Measurements from ENCODE around the gene KLC1. TPM values are rescaled to one million over a fixed set of nuclear protein-coding genes. Genes with fewer than 3 reads are reported as not detected.

Gene KLC1
- polyA plus RNA-seq, 1 donor = 118 TPM

- DNase-seq = no peak
Measured at GRCh38 chr14:103723748-103724081, 94.7 kb downstream of the KLC1 start.

GRCh38 chr14:103724116-103724515, 95.1 kb downstream of the KLC1 start:
- no peak for DNase-seq

GRCh38 chr14:103725001-103725682, 96.1 kb downstream of the KLC1 start:
- DNase-seq = no peak

GRCh38 chr14:103725739-103726395, 96.9 kb downstream of the KLC1 start:
- no peak for DNase-seq

GRCh38 chr14:103726474-103726873, 97.5 kb downstream of the KLC1 start:
- DNase-seq = no peak

GRCh38 chr14:103727313-103727980, 98.4 kb downstream of the KLC1 start:
- DNase-seq = no peak

- no peak for DNase-seq
Measured at GRCh38 chr14:103728141-103728540, 99.1 kb downstream of the KLC1 start.

GRCh38 chr14:103728721-103729120, 99.7 kb downstream of the KLC1 start:
- DNase-seq = no peak

GRCh38 chr14:103729496-103730448, 100.8 kb downstream of the KLC1 start:
- DNase-seq = no peak

GRCh38 chr14:103730490-103731035, 101.6 kb downstream of the KLC1 start:
- no peak for DNase-seq

GRCh38 chr14:103731481-103731880, 102.5 kb downstream of the KLC1 start:
- DNase-seq = no peak

GRCh38 chr14:103731916-103732867, 103.2 kb downstream of the KLC1 start:
- no peak for DNase-seq

- DNase-seq = no peak
Measured at GRCh38 chr14:103732868-103733620, 104.0 kb downstream of the KLC1 start.

- DNase-seq = no peak
Measured at GRCh38 chr14:103733651-103734050, 104.6 kb downstream of the KLC1 start.

- DNase-seq = no peak
Measured at GRCh38 chr14:103734081-103734888, 105.3 kb downstream of the KLC1 start.

GRCh38 chr14:103735022-103735421, 106.0 kb downstream of the KLC1 start:
- DNase-seq = no peak

GRCh38 chr14:103735439-103735814, 106.4 kb downstream of the KLC1 start:
- no peak for DNase-seq

GRCh38 chr14:103735815-103736545, 107.0 kb downstream of the KLC1 start:
- DNase-seq = no peak
